ENCODE measurements around the gene ATG4C. TPM values are rescaled to one million over a fixed set of nuclear protein-coding genes. Genes with fewer than 3 reads are reported as not detected.

ATG4C gene
- total RNA-seq, 1 experiment from 2014 or later, result 13.1 TPM

DNA sequence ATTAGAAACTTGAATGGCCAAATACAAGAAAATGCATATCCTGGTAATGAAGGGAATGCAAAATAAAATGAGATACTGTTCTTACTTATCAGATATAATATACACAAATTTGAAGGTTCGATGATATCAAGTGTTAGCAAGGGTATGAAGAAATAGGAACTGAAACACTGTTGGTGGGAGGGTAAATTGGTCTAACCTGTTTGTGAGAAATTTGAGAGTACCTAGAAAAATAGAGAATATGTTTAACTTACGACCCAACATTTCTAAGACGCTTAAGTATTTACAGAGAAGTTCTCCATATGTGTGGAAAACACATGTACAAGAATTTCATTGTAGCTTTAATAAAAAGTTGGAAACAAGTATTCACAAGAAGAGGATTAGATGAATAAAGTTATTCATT, 25.9 kb downstream of the ATG4C start:
- Histone ChIP-seq H3K23me2 (ENCODE audit: insufficient read length, low read depth, low read length, poor library complexity, severe bottlenecking) (no peaks in the 10 kb centered on the region), H3T11ph (ENCODE audit: low read length) (no peak overlapping the region), H2AK5ac (ENCODE audit: insufficient read length, low read length) (no peak overlapping the region), H4K8ac (replicated peaks; ENCODE audit: insufficient read length, low read depth, low read length) (no peak overlapping the region), H2AFZ (ENCODE audit: low read length) (no peak overlapping the region), H3K9ac (ENCODE audit: extremely low read depth, insufficient read length, low read length) (no peak overlapping the region), H3K4me1 (ENCODE audit: insufficient read depth, low read length) (no peaks in the 10 kb centered on the region), H2BK20ac (ENCODE audit: low read depth, low read length, poor library complexity, severe bottlenecking) (no peak overlapping the region), H3K23ac (ENCODE audit: insufficient read length, low read depth, low read length) (no peak overlapping the region), H3K79me2 (ENCODE audit: insufficient read depth, low read length) (no peaks in the 10 kb centered on the region), H3K4me2 (ENCODE audit: insufficient read depth, insufficient read length, low read length) (no peak overlapping the region), H3K18ac (ENCODE audit: insufficient read length, low read depth, low read length) (no peak overlapping the region), H3K56ac (ENCODE audit: insufficient read length, low read depth, low read length) (no peak overlapping the region), H4K91ac (ENCODE audit: insufficient read length, low read depth, low read length) (no peak overlapping the region), H4K5ac (ENCODE audit: insufficient read length, low read depth, low read length) (no peak overlapping the region), H3K9me3 (ENCODE audit: control insufficient read depth, low read depth, low read length) (no peaks in the 10 kb centered on the region), H3K27me3 (ENCODE audit: insufficient read depth, low read length) (no peaks in the 10 kb centered on the region), H3K14ac (ENCODE audit: insufficient read depth, low read length) (no peak overlapping the region), H3K27ac (ENCODE audit: insufficient read length, low read depth, low read length) (no peak overlapping the region), H4K20me1 (ENCODE audit: control insufficient read depth, insufficient read depth, insufficient read length) (no peaks in the 10 kb centered on the region), H2BK12ac (ENCODE audit: insufficient read length, low read depth, low read length) (no peak overlapping the region), H2BK15ac (ENCODE audit: low read depth, low read length) (no peak overlapping the region), H2BK120ac (ENCODE audit: low read depth, low read length, poor library complexity, severe bottlenecking) (no peak overlapping the region), H3K4ac (ENCODE audit: low read depth, low read length) (no peak overlapping the region), H2BK5ac (ENCODE audit: insufficient read length, low read length) (no peak overlapping the region), H3K79me1 (ENCODE audit: insufficient read depth, low read depth, low read length, poor library complexity, severe bottlenecking) (no peaks in the 10 kb centered on the region)
- Mint-ChIP-seq H3K27ac (no peak overlapping the region), H3K4me3 (no peak overlapping the region), H3K27me3 (ENCODE audit: low read depth) (no peaks in the 10 kb centered on the region), H3K9me3 (no peaks in the 10 kb centered on the region), H3K4me1 (peaks cover 7 to 10% of the 10 kb centered on the region in 2 experiments; a peak in 3 of 4 replicates), H3K36me3 (ENCODE audit: insufficient read depth in 1 of 3, low read depth in 3 of 3) (peaks cover 37 to 49% (median 44%) of the 10 kb centered on the region in 3 experiments)
- DNase-seq, result no peak
- no CpG with 5 or more reads among the region's 3 CpGs for WGBS (ENCODE audit: extremely low coverage, insufficient read length, low lambda C conversion rate)
- TF ChIP-seq, protein P1, sequence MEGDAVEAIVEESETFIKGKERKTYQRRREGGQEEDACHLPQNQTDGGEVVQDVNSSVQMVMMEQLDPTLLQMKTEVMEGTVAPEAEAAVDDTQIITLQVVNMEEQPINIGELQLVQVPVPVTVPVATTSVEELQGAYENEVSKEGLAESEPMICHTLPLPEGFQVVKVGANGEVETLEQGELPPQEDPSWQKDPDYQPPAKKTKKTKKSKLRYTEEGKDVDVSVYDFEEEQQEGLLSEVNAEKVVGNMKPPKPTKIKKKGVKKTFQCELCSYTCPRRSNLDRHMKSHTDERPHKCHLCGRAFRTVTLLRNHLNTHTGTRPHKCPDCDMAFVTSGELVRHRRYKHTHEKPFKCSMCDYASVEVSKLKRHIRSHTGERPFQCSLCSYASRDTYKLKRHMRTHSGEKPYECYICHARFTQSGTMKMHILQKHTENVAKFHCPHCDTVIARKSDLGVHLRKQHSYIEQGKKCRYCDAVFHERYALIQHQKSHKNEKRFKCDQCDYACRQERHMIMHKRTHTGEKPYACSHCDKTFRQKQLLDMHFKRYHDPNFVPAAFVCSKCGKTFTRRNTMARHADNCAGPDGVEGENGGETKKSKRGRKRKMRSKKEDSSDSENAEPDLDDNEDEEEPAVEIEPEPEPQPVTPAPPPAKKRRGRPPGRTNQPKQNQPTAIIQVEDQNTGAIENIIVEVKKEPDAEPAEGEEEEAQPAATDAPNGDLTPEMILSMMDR (conservative IDR thresholded peaks at IDR 0.05), result no peak

Data from H9 (cell line).